Inflammatory macrophage (primary cell): Measurements from ENCODE around the gene MRGPRD.
A peak's percentile ranks its signal among the peaks of the same experiment; 100 is the strongest.

Source experiments
- DNase-seq, 2 donors: peaks; one replicate each; pipeline ENCODE4 v3.0.0-alpha.2; 2020 to 2022

Gene MRGPRD

GRCh38 chr11:68968306-68969250, 12.2 kb downstream of the MRGPRD start:
- DNase-seq = no peak

- no peak for DNase-seq
Observed at GRCh38 chr11:68966894-68967780, 13.6 kb downstream of the MRGPRD start.

- no peak for DNase-seq
Observed at GRCh38 chr11:68965901-68966853, 14.6 kb downstream of the MRGPRD start.

GRCh38 chr11:68963779-68964178, 17.0 kb downstream of the MRGPRD start:
- no peak for DNase-seq

GRCh38 chr11:68962527-68963250, 18.1 kb downstream of the MRGPRD start:
- no peak for DNase-seq

- no peak for DNase-seq
Observed at GRCh38 chr11:68961245-68961644, 19.5 kb downstream of the MRGPRD start.

GRCh38 chr11:68960294-68961071, 20.3 kb downstream of the MRGPRD start:
- no peak for DNase-seq

GRCh38 chr11:68959465-68960293, 21.1 kb downstream of the MRGPRD start:
- DNase-seq = no peak

- no peak for DNase-seq
Observed at GRCh38 chr11:68958211-68958610, 22.6 kb downstream of the MRGPRD start.

- DNase-seq = no peak
Observed at GRCh38 chr11:68956547-68957254, 24.1 kb downstream of the MRGPRD start.

- peak in 1 of 2 donors; percentile 12 for DNase-seq
Observed at GRCh38 chr11:68956142-68956541, 24.6 kb downstream of the MRGPRD start.

- no peak for DNase-seq
Observed at GRCh38 chr11:68955607-68955958, 25.2 kb downstream of the MRGPRD start.

- DNase-seq = peak; percentile 60 to 69
Observed at GRCh38 chr11:68954836-68955606, 25.8 kb downstream of the MRGPRD start.

- no peak for DNase-seq
Observed at GRCh38 chr11:68950762-68951161, 30.0 kb downstream of the MRGPRD start.

GRCh38 chr11:68950270-68950669, 30.5 kb downstream of the MRGPRD start:
- DNase-seq = peak in 1 of 2 donors; percentile 44

GRCh38 chr11:68948935-68949334, 31.9 kb downstream of the MRGPRD start:
- DNase-seq = no peak

GRCh38 chr11:68948496-68948895, 32.3 kb downstream of the MRGPRD start:
- DNase-seq = no peak

GRCh38 chr11:68947151-68947550, 33.6 kb downstream of the MRGPRD start:
- DNase-seq = no peak
